Activated CD4-positive, alpha-beta T cell treated with anti-CD3 and anti-CD28 coated beads, Interleukin-2, amount 10 ng/mL, durations not matched to agents 24 days and 14 days (primary cell): Measurements from ENCODE around the gene MYOC. TPM values are rescaled to one million over a fixed set of nuclear protein-coding genes. Genes with fewer than 3 reads are reported as not detected.
"Not testable (repeated sequence)": the region's sequence is repeated elsewhere in the genome, so short reads cannot be mapped to it uniquely, and the experiment has no call there.

Source experiments
- DNase-seq: peaks from one replicate; pipeline ENCODE4 v3.0.0; 2022
- H3K27ac Mint-ChIP-seq: one replicate; pipeline ENCODE4 v1.8.0; 2022; ENCODE audit warnings: mild to moderate bottlenecking, mixed read lengths
- H3K27me3 Mint-ChIP-seq: one replicate; pipeline ENCODE4 v1.8.0; 2022; ENCODE audit warnings: mixed read lengths
- H3K36me3 Mint-ChIP-seq: one replicate; pipeline ENCODE4 v1.8.0; 2022; ENCODE audit warnings: low read depth, mild to moderate bottlenecking, mixed read lengths
- H3K4me1 Mint-ChIP-seq: one replicate; pipeline ENCODE4 v1.8.0; 2021; ENCODE audit warnings: mixed read lengths
- H3K4me3 Mint-ChIP-seq: one replicate; pipeline ENCODE4 v1.8.0; 2022; ENCODE audit warnings: mild to moderate bottlenecking, moderate library complexity, mixed read lengths
- H3K9me3 Mint-ChIP-seq: one replicate; pipeline ENCODE4 v1.8.0; 2021; ENCODE audit warnings: mixed read lengths
- intact Hi-C: fragments of 100-400 bp; cut with micrococcal nuclease; formaldehyde crosslinking; loops from one replicate; pipeline ENCODE4 v1.15.1; 2023
- total RNA-seq: library from RNA; stranded (reverse); gene quantifications from 2 replicates; pipeline ENCODE4 v1.2.3, GENCODE V29; 2022

Gene MYOC
- total RNA-seq, 1 donor from 2014 or later = not detected

- DNase-seq = no peak
- intact Hi-C loops = no loop called here
- Mint-ChIP-seq H3K27ac (no peak overlapping the region), H3K4me3 (no peak overlapping the region), H3K9me3 (no peaks in the 10 kb centered on the region), H3K4me1 (peaks cover 8% of the 10 kb centered on the region), H3K27me3 (no peaks in the 10 kb centered on the region), H3K36me3 (no peaks in the 10 kb centered on the region)
Observed at GRCh38 chr1:171641076-171641864, 11.2 kb downstream of the MYOC start.

- Mint-ChIP-seq H3K27ac (no peak overlapping the region), H3K4me1 (peaks cover 7% of the 10 kb centered on the region), H3K27me3 (no peaks in the 10 kb centered on the region), H3K4me3 (no peak overlapping the region), H3K36me3 (no peaks in the 10 kb centered on the region), H3K9me3 (no peaks in the 10 kb centered on the region)
- intact Hi-C loops = no loop called here
- DNase-seq = no peak
Observed at GRCh38 chr1:171640225-171640624, 12.3 kb downstream of the MYOC start.

GRCh38 chr1:171637928-171638576, 14.4 kb downstream of the MYOC start:
- H3K27ac Mint-ChIP-seq = no peak overlapping the region
- no peak for DNase-seq
- H3K27me3 Mint-ChIP-seq = no peaks in the 10 kb centered on the region
- H3K4me1 Mint-ChIP-seq = no peaks in the 10 kb centered on the region
- no peaks in the 10 kb centered on the region for H3K36me3 Mint-ChIP-seq
- intact Hi-C loops = no loop called here
- no peak overlapping the region for H3K4me3 Mint-ChIP-seq
- H3K9me3 Mint-ChIP-seq = no peaks in the 10 kb centered on the region

- peaks cover 2% of the 10 kb centered on the region for H3K27me3 Mint-ChIP-seq
- DNase-seq = no peak
- H3K27ac Mint-ChIP-seq = no peak overlapping the region
- H3K36me3 Mint-ChIP-seq = no peaks in the 10 kb centered on the region
- H3K9me3 Mint-ChIP-seq = no peaks in the 10 kb centered on the region
- H3K4me1 Mint-ChIP-seq = no peaks in the 10 kb centered on the region
- intact Hi-C loops = no loop called here
- H3K4me3 Mint-ChIP-seq = no peak overlapping the region
Observed at GRCh38 chr1:171636141-171636540, 16.3 kb downstream of the MYOC start.

GRCh38 chr1:171635661-171636060, 16.8 kb downstream of the MYOC start:
- peaks cover 2% of the 10 kb centered on the region for H3K27me3 Mint-ChIP-seq
- no peak for DNase-seq
- intact Hi-C loops = no loop called here
- no peaks in the 10 kb centered on the region for H3K4me1 Mint-ChIP-seq
- H3K4me3 Mint-ChIP-seq = no peak overlapping the region
- no peak overlapping the region for H3K27ac Mint-ChIP-seq
- H3K36me3 Mint-ChIP-seq = no peaks in the 10 kb centered on the region
- no peaks in the 10 kb centered on the region for H3K9me3 Mint-ChIP-seq

GRCh38 chr1:171628225-171628624, 24.3 kb downstream of the MYOC start:
- Mint-ChIP-seq H3K36me3 (no peaks in the 10 kb centered on the region), H3K27me3 (peaks cover 11% of the 10 kb centered on the region), H3K27ac (no peak overlapping the region), H3K4me3 (no peak overlapping the region), H3K4me1 (no peaks in the 10 kb centered on the region), H3K9me3 (no peaks in the 10 kb centered on the region)
- DNase-seq = no peak
- intact Hi-C loops = no loop called here

GRCh38 chr1:171627020-171627419, 25.5 kb downstream of the MYOC start:
- intact Hi-C loops = no loop called here
- Mint-ChIP-seq H3K36me3 (no peaks in the 10 kb centered on the region), H3K27ac (no peak overlapping the region), H3K4me3 (no peak overlapping the region), H3K9me3 (no peaks in the 10 kb centered on the region), H3K4me1 (no peaks in the 10 kb centered on the region), H3K27me3 (peaks cover 11% of the 10 kb centered on the region)
- DNase-seq = no peak

DNA sequence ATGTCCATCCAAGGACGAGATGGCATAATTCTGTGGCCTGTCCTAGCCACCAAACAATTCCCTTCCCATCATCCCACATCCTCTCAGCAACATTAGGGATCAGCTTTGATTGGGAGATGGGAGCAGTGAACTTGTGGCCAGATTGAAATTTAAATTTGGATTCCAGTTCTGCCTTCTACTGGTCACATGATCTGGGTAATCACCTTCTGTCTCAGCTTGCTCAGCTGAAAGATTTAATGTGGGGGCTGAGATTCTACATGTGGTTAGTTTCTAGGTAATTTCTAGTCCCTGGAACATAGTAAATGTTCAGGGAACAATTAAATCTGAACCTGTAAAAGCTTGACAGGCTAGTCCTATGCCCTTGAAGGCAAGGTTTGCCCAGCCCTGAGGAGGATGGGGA, 27.3 kb downstream of the MYOC start:
- DNase-seq = no peak
- H3K9me3 Mint-ChIP-seq = no peaks in the 10 kb centered on the region

DNA sequence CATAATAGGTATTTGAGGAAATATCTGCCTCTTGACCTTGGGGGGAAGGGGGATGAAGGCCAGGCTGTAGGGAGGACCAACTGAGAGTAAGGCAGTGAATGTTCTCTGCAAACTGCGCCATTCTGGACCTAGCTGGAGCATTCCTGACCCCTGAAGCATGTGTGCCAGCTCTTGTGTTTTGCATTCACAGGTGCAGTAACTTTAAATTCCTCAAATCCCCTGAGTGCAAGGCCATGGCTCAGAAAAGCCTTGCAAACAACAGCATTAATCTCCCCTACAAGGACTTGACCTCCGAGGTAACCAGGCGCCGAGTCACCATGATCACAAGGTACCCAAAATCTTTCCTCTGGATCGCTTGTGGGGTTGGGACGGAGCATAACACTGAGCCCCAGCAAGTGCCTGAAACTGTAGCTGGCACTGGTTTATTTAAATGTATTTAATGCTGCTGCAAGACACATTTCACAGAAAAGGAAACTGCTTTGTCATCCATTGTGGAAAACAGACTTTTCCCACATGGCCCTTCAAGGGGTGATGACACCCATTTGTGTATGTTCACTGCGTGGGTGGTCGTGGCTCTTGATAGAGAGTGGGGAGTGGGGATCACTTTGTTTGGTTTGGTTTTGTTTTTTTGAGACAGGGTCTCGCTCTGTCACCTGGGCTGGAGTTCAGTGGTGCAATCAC, 28.7 kb downstream of the MYOC start:
- Mint-ChIP-seq H3K9me3 (no peaks in the 10 kb centered on the region), H3K4me3 (no peak overlapping the region), H3K4me1 (no peaks in the 10 kb centered on the region), H3K27me3 (peaks cover 5% of the 10 kb centered on the region), H3K27ac (no peak overlapping the region), H3K36me3 (no peaks in the 10 kb centered on the region)
- intact Hi-C loops = no loop called here
- no peak for DNase-seq

More for the DNA sequence above, 27.3 kb downstream of the MYOC start:
- Mint-ChIP-seq H3K36me3 (no peaks in the 10 kb centered on the region), H3K4me1 (no peaks in the 10 kb centered on the region), H3K4me3 (no peak overlapping the region), H3K27ac (no peak overlapping the region), H3K27me3 (peaks cover 11% of the 10 kb centered on the region)
- intact Hi-C loops = no loop called here

- Mint-ChIP-seq H3K27me3 (peaks cover 11% of the 10 kb centered on the region), H3K4me1 (no peaks in the 10 kb centered on the region), H3K4me3 (no peak within 1 kb of the TSS), H3K9me3 (no peaks in the 10 kb centered on the region), H3K36me3 (no peaks in the 10 kb centered on the region), H3K27ac (no peak within 1 kb of the TSS)
- DNase-seq = no peak
- intact Hi-C loops = no loop called here
Observed at GRCh38 chr1:171622152-171622462, 30.4 kb downstream of the MYOC start, which contains the start of gene MYOCOS. TSS of gene MYOCOS (plus strand) at chr1:171622243. CDS start at chr1:171623884, 1,641 bp downstream.

GRCh38 chr1:171616586-171616985, 35.9 kb downstream of the MYOC start:
- no peaks in the 10 kb centered on the region for H3K36me3 Mint-ChIP-seq
- no peaks in the 10 kb centered on the region for H3K4me1 Mint-ChIP-seq
- no peaks in the 10 kb centered on the region for H3K9me3 Mint-ChIP-seq
- H3K27ac Mint-ChIP-seq = no peak overlapping the region
- peaks cover 11% of the 10 kb centered on the region for H3K27me3 Mint-ChIP-seq
- H3K4me3 Mint-ChIP-seq = no peak overlapping the region
- intact Hi-C loops = no loop called here
- DNase-seq = no peak

GRCh38 chr1:171615122-171615906, 37.2 kb downstream of the MYOC start:
- DNase-seq, H3K4me1 Mint-ChIP-seq, H3K27me3 Mint-ChIP-seq, intact Hi-C loops, H3K36me3 Mint-ChIP-seq, H3K9me3 Mint-ChIP-seq, H3K4me3 Mint-ChIP-seq, H3K27ac Mint-ChIP-seq: not testable (repeated sequence)

DNA sequence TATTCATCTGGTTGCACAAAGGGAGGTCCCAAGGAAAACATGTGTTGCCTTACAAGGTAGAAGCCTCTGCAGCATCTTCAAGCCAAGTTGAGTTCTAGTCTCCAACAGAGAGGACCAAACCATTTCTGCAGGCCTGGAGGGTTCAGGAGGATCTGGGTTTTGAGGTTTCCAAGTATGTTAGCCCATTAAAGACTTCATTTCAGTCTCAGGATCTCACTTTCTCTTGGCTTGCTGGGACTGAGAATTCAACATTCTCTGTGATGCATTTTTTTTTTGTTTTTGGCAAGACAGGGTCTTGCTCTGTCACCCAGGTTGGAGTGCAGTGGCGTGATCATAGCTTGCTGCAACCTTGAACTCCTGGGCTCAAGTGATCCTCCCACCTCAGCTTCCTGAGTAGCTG, 39.2 kb downstream of the MYOC start:
- Mint-ChIP-seq H3K4me3 (no peak overlapping the region), H3K36me3 (no peaks in the 10 kb centered on the region), H3K27ac (no peak overlapping the region), H3K27me3 (peaks cover 3% of the 10 kb centered on the region), H3K4me1 (no peaks in the 10 kb centered on the region), H3K9me3 (no peaks in the 10 kb centered on the region)
- no peak for DNase-seq
- intact Hi-C loops = no loop called here

- Mint-ChIP-seq H3K4me1 (no peaks in the 10 kb centered on the region), H3K36me3 (no peaks in the 10 kb centered on the region), H3K27me3 (no peaks in the 10 kb centered on the region), H3K27ac (no peak overlapping the region), H3K4me3 (no peak overlapping the region), H3K9me3 (no peaks in the 10 kb centered on the region)
- intact Hi-C loops = no loop called here
- DNase-seq = no peak
Observed at GRCh38 chr1:171611306-171611705, 41.2 kb downstream of the MYOC start.
